Smooth muscle cell (in vitro differentiated cells): ENCODE data around the gene HSF2. TPM values are rescaled to one million over a fixed set of nuclear protein-coding genes. Genes with fewer than 3 reads are reported as not detected.

Experiments
- DNase-seq: peaks from one replicate; lab custom pipeline; 2025; ENCODE audit not compliant: unreplicated experiment; lab: John Stamatoyannopoulos, UW
- H2AFZ ChIP-seq: fragments of 200-600 bp; sonication (generic); 2 replicates; pipeline ENCODE4 v1.6.0; 2016; ENCODE audit warnings: antibody characterized with exemption, low read depth, mild to moderate bottlenecking
- H3F3A ChIP-seq: fragments of 200-600 bp; sonication (generic); 2 replicates; pipeline ENCODE4 v1.6.0; 2017; ENCODE audit warnings: antibody characterized with exemption, low read depth
- H3K27ac ChIP-seq: fragments of 200-600 bp; sonication (generic); 2 replicates; pipeline ENCODE4 v1.5.1; 2016; ENCODE audit warnings: low read depth, mild to moderate bottlenecking
- H3K27me3 ChIP-seq: fragments of 200-600 bp; sonication (generic); 2 replicates; pipeline ENCODE4 v1.6.1; 2016; ENCODE audit warnings: low read depth, mild to moderate bottlenecking
- H3K36me3 ChIP-seq: fragments of 200-600 bp; sonication (generic); 2 replicates; pipeline ENCODE4 v1.5.1; 2016; ENCODE audit warnings: low read depth
- H3K4me1 ChIP-seq: fragments of 200-600 bp; sonication (generic); 2 replicates; pipeline ENCODE4 v1.5.1; 2016; ENCODE audit warnings: low read depth
- H3K4me2 ChIP-seq: fragments of 200-600 bp; sonication (generic); 2 replicates; pipeline ENCODE4 v1.6.0; 2016; ENCODE audit warnings: mild to moderate bottlenecking
- H3K4me3 ChIP-seq: fragments of 200-600 bp; sonication (generic); 2 replicates; pipeline ENCODE4 v1.5.1; 2016; ENCODE audit warnings: mild to moderate bottlenecking
- H3K79me2 ChIP-seq: fragments of 200-600 bp; sonication (generic); 2 replicates; pipeline ENCODE4 v1.6.0; 2016; ENCODE audit warnings: low read depth, mild to moderate bottlenecking
- H3K9ac ChIP-seq: fragments of 200-600 bp; sonication (generic); 2 replicates; pipeline ENCODE4 v1.6.0; 2016; ENCODE audit warnings: low read depth
- H3K9me3 ChIP-seq: fragments of 200-600 bp; sonication (generic); replicated peaks from 2 replicates; pipeline ENCODE4 v1.5.1; 2016; ENCODE audit warnings: low read depth
- H4K20me1 ChIP-seq: fragments of 200-600 bp; sonication (generic); 2 replicates; pipeline ENCODE4 v1.6.0; 2016; ENCODE audit warnings: low read depth
- WGBS: methylation state at CpG from one replicate; pipeline ENCODE4 v1.1.7; 2016; ENCODE audit warnings: low lambda C conversion rate; 5-methylcytosine and 5-hydroxymethylcytosine counted together
- polyA plus RNA-seq: library from polyadenylated mRNA; unstranded; fragments of >200 nt; fragmentation: Nextera tagmentation; extraction: Ambion mirVana; gene quantifications from 2 replicates; pipeline ENCODE4 v1.2.1, GENCODE V29; 2016
- total RNA-seq: library from RNA; depleted of rRNA; stranded (reverse); fragments of >200 nt; gene quantifications from 2 replicates; pipeline ENCODE4 v1.2.3, GENCODE V29; 2014
- TF ChIP-seq, protein P1 (sequence below): fragments of 200-600 bp; sonication (generic); IDR thresholded peaks from 2 replicates; pipeline ENCODE4 v1.5.1; 2017; ENCODE audit warnings: borderline replicate concordance, mild to moderate bottlenecking, antibody characterized with exemption; ENCODE audit not compliant: insufficient read depth, poor library complexity, severe bottlenecking

HSF2 gene
- total and polyA plus RNA-seq, 2 experiments from 2014 or later: 12.1 to 39.5 TPM

GRCh38 chr6:122431780-122432179 lies 32.3 kb downstream of the HSF2 start:
- no peaks in the 10 kb centered on the region for H3K27me3 ChIP-seq
- no peak overlapping the region for H3K9ac ChIP-seq
- TF ChIP-seq, protein P1, sequence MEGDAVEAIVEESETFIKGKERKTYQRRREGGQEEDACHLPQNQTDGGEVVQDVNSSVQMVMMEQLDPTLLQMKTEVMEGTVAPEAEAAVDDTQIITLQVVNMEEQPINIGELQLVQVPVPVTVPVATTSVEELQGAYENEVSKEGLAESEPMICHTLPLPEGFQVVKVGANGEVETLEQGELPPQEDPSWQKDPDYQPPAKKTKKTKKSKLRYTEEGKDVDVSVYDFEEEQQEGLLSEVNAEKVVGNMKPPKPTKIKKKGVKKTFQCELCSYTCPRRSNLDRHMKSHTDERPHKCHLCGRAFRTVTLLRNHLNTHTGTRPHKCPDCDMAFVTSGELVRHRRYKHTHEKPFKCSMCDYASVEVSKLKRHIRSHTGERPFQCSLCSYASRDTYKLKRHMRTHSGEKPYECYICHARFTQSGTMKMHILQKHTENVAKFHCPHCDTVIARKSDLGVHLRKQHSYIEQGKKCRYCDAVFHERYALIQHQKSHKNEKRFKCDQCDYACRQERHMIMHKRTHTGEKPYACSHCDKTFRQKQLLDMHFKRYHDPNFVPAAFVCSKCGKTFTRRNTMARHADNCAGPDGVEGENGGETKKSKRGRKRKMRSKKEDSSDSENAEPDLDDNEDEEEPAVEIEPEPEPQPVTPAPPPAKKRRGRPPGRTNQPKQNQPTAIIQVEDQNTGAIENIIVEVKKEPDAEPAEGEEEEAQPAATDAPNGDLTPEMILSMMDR: no peak
- no peak overlapping the region for H2AFZ ChIP-seq
- DNase-seq: no peak
- 90% methylated on average over 4 of the region's 4 CpGs for WGBS
- no peak overlapping the region for H3K4me2 ChIP-seq
- peaks cover 7% of the 10 kb centered on the region for H3K36me3 ChIP-seq
- H3K79me2 ChIP-seq: no peaks in the 10 kb centered on the region
- no peaks in the 10 kb centered on the region for H4K20me1 ChIP-seq
- H3K9me3 ChIP-seq: no peaks in the 10 kb centered on the region
- no peaks in the 10 kb centered on the region for H3K4me1 ChIP-seq
- no peaks in the 10 kb centered on the region for H3F3A ChIP-seq
- H3K27ac ChIP-seq: no peak overlapping the region
- no peak overlapping the region for H3K4me3 ChIP-seq

DNA sequence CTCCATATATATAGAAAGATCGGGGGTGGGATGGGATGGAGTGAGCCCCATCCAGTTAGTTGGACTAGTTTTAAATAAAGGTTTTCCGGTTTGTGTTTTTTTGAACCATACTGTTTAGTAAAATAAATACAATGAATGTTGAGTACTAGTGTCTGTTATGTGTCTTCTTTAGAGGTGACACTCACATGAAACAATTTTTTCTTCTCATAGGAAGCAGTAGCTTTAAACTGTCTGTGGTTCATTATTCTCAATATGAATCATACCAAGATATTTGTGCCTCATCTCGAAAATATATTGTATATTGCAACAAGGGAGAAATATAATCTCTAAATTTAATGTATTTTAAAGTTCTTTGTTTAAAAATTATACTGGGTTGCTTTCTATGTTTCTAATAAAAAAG lies 33.4 kb downstream of the HSF2 start:
- TF ChIP-seq, protein P1: no peak
- no peak for DNase-seq
- H3K27me3 ChIP-seq: no peaks in the 10 kb centered on the region
- no peaks in the 10 kb centered on the region for H3K9me3 ChIP-seq
- H3K4me3 ChIP-seq: no peak overlapping the region
- 93% methylated on average over 3 of the region's 3 CpGs for WGBS
- peak overlapping the region; percentile 6 for H3K27ac ChIP-seq
- no peaks in the 10 kb centered on the region for H3F3A ChIP-seq
- no peak overlapping the region for H3K4me2 ChIP-seq
- H4K20me1 ChIP-seq: peaks cover 9% of the 10 kb centered on the region
- H3K4me1 ChIP-seq: no peaks in the 10 kb centered on the region
- peaks cover 10% of the 10 kb centered on the region for H3K36me3 ChIP-seq
- no peak overlapping the region for H2AFZ ChIP-seq
- H3K79me2 ChIP-seq: no peaks in the 10 kb centered on the region
- H3K9ac ChIP-seq: no peak overlapping the region

- TF ChIP-seq, protein P1: no peak
- peaks cover 11% of the 10 kb centered on the region for H4K20me1 ChIP-seq
- WGBS: 91% methylated on average over 1 of the region's 1 CpG
Observed at GRCh38 chr6:122438975-122439374, 39.5 kb downstream of the HSF2 start.

GRCh38 chr6:122445274-122445673 lies 45.8 kb downstream of the HSF2 start:
- Histone ChIP-seq H3K27me3 (no peaks in the 10 kb centered on the region), H3K4me3 (no peak overlapping the region), H3K9me3 (no peaks in the 10 kb centered on the region), H3K4me1 (no peaks in the 10 kb centered on the region), H4K20me1 (peaks cover 27% of the 10 kb centered on the region), H3K4me2 (no peak overlapping the region), H2AFZ (no peak overlapping the region), H3F3A (peaks cover 12% of the 10 kb centered on the region), H3K27ac (no peak overlapping the region), H3K79me2 (peaks cover 4% of the 10 kb centered on the region), H3K36me3 (peaks cover 46% of the 10 kb centered on the region), H3K9ac (no peak overlapping the region)
- DNase-seq: no peak
- TF ChIP-seq, protein P1: no peak
- 92% methylated on average over 1 of the region's 1 CpG for WGBS

More at GRCh38 chr6:122438975-122439374, 39.5 kb downstream of the HSF2 start:
- Histone ChIP-seq H3K4me2 (no peak overlapping the region), H3K27me3 (no peaks in the 10 kb centered on the region), H2AFZ (no peak overlapping the region), H3F3A (peaks cover 5% of the 10 kb centered on the region), H3K9ac (no peak overlapping the region), H3K27ac (no peak overlapping the region), H3K9me3 (no peaks in the 10 kb centered on the region), H3K4me3 (no peak overlapping the region), H3K79me2 (no peaks in the 10 kb centered on the region), H3K4me1 (no peaks in the 10 kb centered on the region), H3K36me3 (peaks cover 30% of the 10 kb centered on the region)
- DNase-seq: no peak
